GM12878 (cell line): ENCODE measurements around the gene CREG2. TPM values are rescaled to one million over a fixed set of nuclear protein-coding genes. Genes with fewer than 3 reads are reported as not detected.
A peak's percentile ranks its signal among the peaks of the same experiment; 100 is the strongest.

Experiments used
- ASH2L ChIP-seq: fragments of 300-600, 200-600 bp; sonication (generic); IDR thresholded peaks from 2 replicates; pipeline ENCODE4 v1.6.1; 2017; ENCODE audit warnings: low read depth, mild to moderate bottlenecking, borderline replicate concordance
- BCL11A ChIP-seq: IDR thresholded peaks from 2 replicates; pipeline ENCODE4 v1.6.1; 2011; ENCODE audit warnings: low read depth, low read length
- CEBPB ChIP-seq, 2 experiments: fragments of 150-350 bp in 1 of 2; IDR thresholded peaks; 2 replicates each; pipeline ENCODE4 v1.6.1; 2012 to 2014; ENCODE audit warnings: low read depth in 2 of 2, low read length in 2 of 2, borderline replicate concordance in 1 of 2, inconsistent platforms in 1 of 2
- CUX1 ChIP-seq: IDR thresholded peaks from 2 replicates; pipeline ENCODE4 v1.6.1; 2012; ENCODE audit warnings: improper control_type of control experiment, low read depth, low read length; ENCODE audit not compliant: insufficient replicate concordance
- ETV6 ChIP-seq, 2 experiments: fragments of 450-650 bp in 1 of 2; IDR thresholded peaks in 1 of 2; conservative IDR thresholded peaks in 1 of 2; 2 replicates each; pipeline ENCODE4 v1.6.1; 2014; ENCODE audit warnings: antibody characterized with exemption in 1 of 2, borderline replicate concordance in 1 of 2, low read depth in 1 of 2, mild to moderate bottlenecking in 1 of 2, moderate library complexity in 1 of 2
- KAT2A ChIP-seq: conservative IDR thresholded peaks from 2 replicates; pipeline ENCODE4 v1.6.1; 2011; ENCODE audit warnings: low read depth, low read length; ENCODE audit not compliant: control insufficient read depth
- KDM1A ChIP-seq: fragments of 200-600 bp; sonication (generic); IDR thresholded peaks from 2 replicates; pipeline ENCODE4 v1.6.1; 2016; ENCODE audit warnings: borderline replicate concordance
- MEF2B ChIP-seq: fragments of 450-650 bp; IDR thresholded peaks from 2 replicates; pipeline ENCODE4 v1.6.1; 2018; ENCODE audit warnings: mild to moderate bottlenecking, moderate library complexity; ENCODE audit not compliant: partially characterized antibody, poor library complexity, severe bottlenecking
- NFYA ChIP-seq: IDR thresholded peaks from 2 replicates; pipeline ENCODE4 v1.6.1; 2011; ENCODE audit warnings: low read depth, mild to moderate bottlenecking, low read length, improper control_type of control experiment, borderline replicate concordance
- NFYB ChIP-seq: IDR thresholded peaks from 2 replicates; pipeline ENCODE4 v1.6.1; 2011; ENCODE audit warnings: low read depth, mild to moderate bottlenecking, low read length, improper control_type of control experiment, moderate library complexity; ENCODE audit not compliant: insufficient read depth
- PBX3 ChIP-seq: IDR thresholded peaks from 2 replicates; pipeline ENCODE4 v1.6.1; 2011; ENCODE audit warnings: mild to moderate bottlenecking, low read depth, low read length, moderate library complexity; ENCODE audit not compliant: insufficient replicate concordance
- PML ChIP-seq: IDR thresholded peaks from 2 replicates; pipeline ENCODE4 v1.6.1; 2012; ENCODE audit warnings: low read length, inconsistent platforms
- RBBP5 ChIP-seq: fragments of 200-600 bp; sonication (generic); conservative IDR thresholded peaks from 2 replicates; pipeline ENCODE4 v1.6.1; 2016
- SMC3 ChIP-seq: IDR thresholded peaks from 2 replicates; pipeline ENCODE4 v1.6.1; 2011; ENCODE audit warnings: low read length, improper control_type of control experiment, borderline replicate concordance
- TAF1 ChIP-seq: IDR thresholded peaks from 2 replicates; pipeline ENCODE4 v1.6.1; 2011; ENCODE audit warnings: mild to moderate bottlenecking, low read depth, low read length, borderline replicate concordance
- TCF12 ChIP-seq: IDR thresholded peaks from 2 replicates; pipeline ENCODE4 v1.6.1; 2011; ENCODE audit warnings: low read depth, mild to moderate bottlenecking, low read length
- ZBTB40 ChIP-seq: fragments of 450-650 bp; IDR thresholded peaks from 2 replicates; pipeline ENCODE4 v1.6.1; 2016; ENCODE audit warnings: mild to moderate bottlenecking, moderate library complexity, borderline replicate concordance
- ZZZ3 ChIP-seq: IDR thresholded peaks from 2 replicates; pipeline ENCODE4 v1.6.1; 2011; ENCODE audit warnings: low read depth; ENCODE audit not compliant: control insufficient read depth, insufficient read length
- polyA plus RNA-seq, 11 experiments: library from polyadenylated mRNA; depleted of rRNA in 4 of 11; unstranded in 6 of 11; stranded (reverse) in 5 of 11; fragments of >200 nt; fragmentation: Nextera tagmentation in 4 of 11; fragmentation: Illumina TruSeq in 1 of 11; extraction: Ambion mirVana in 4 of 11; extraction: Trizol in 1 of 11; gene quantifications; 1 replicate in 1 of 11; 2 replicates in 10 of 11; pipeline versions ENCODE4 v1.2.1 to v1.2.3, GENCODE V29; 2011 to 2016; ENCODE audit warnings: inconsistent platforms in 2 of 11, missing spikeins in 2 of 11, low read depth in 1 of 11
- total RNA-seq, 4 experiments: library from RNA; depleted of rRNA in 3 of 4; stranded (reverse); fragments of >200 nt in 3 of 4; fragmentation: Illumina TruSeq in 1 of 4; extraction: Trizol in 1 of 4; gene quantifications; 2 replicates each; pipeline versions ENCODE4 v1.2.1 to v1.2.3, GENCODE V29; 2013 to 2021

CREG2 gene
- total and polyA plus RNA-seq, 10 of the 15 experiments (the other 5 are each of a cell fraction or from before 2014, with no cell fraction given): not detected

GRCh38 chr2:101308432-101309210 lies 78.7 kb downstream of the CREG2 start, which contains the start of gene RNF149 (continued):
- TF ChIP-seq NFYA (no peak), ETV6 (conservative IDR thresholded peaks at IDR 0.05 in 1 of 2, IDR thresholded peaks at IDR 0.05 in 1 of 2; ENCODE audit: borderline replicate concordance in 1 of 2, low read depth in 1 of 2) (no peak), TAF1 (0 out of 2 replicates have a peak, but pooled peaks have one; percentile 18), PML (no peak), PBX3 (no peak), RBBP5 (no peak), KAT2A (no peak), ASH2L (no peak), KDM1A (no peak), TCF12 (peak; percentile 4; the same call in 1 of the 2 replicates), CEBPB (IDR thresholded peaks at IDR 0.05; ENCODE audit: borderline replicate concordance in 1 of 2, low read depth in 2 of 2, low read length in 2 of 2) (0 out of 4 replicates have a peak, but pooled peaks of 1 of the 2 experiments have one; percentile 26), ZBTB40 (no peak), BCL11A (0 out of 2 replicates have a peak, but pooled peaks have one; percentile 27), SMC3 (no peak), MEF2B (no peak), ZZZ3 (no peak), CUX1 (no peak), NFYB (no peak)
